Non-pigmented ciliary epithelial cell (primary cell): ENCODE results near the gene PAQR6.

Source experiments
- DNase-seq: peaks from one replicate; pipeline ENCODE4 v3.0.0-alpha.2; 2010; ENCODE audit warnings: low read depth

The PAQR6 gene

GRCh38 chr1:156195853-156196252, 52.0 kb downstream of the PAQR6 start:
- no peak for DNase-seq

- DNase-seq, result no peak
Observed at GRCh38 chr1:156194300-156194652, 53.6 kb downstream of the PAQR6 start.

- DNase-seq, result peak; percentile 98
Observed at GRCh38 chr1:156193488-156194299, 54.2 kb downstream of the PAQR6 start, which contains the start of gene SLC25A44. TSS of gene SLC25A44 (plus strand) at chr1:156194104. CDS start at chr1:156199848, 5,744 bp downstream.
